Head of caudate nucleus (tissue), 42 donors: Measurements from ENCODE around the gene SH3BP2.
A peak's percentile ranks its signal among the peaks of the same experiment; 100 is the strongest.

ENCODE experiments used
- DNase-seq, 42 donors: peaks; one replicate each; pipeline versions ENCODE4 v3.0.0 to v3.0.0-alpha.2; 2020 to 2021; ENCODE audit warnings: mixed read lengths in 7 of 42
- intact Hi-C: fragments of 100-400 bp; cut with DNase I; formaldehyde crosslinking; loops from one replicate; pipeline ENCODE4 v1.15.0; 2022

SH3BP2 gene

DNA sequence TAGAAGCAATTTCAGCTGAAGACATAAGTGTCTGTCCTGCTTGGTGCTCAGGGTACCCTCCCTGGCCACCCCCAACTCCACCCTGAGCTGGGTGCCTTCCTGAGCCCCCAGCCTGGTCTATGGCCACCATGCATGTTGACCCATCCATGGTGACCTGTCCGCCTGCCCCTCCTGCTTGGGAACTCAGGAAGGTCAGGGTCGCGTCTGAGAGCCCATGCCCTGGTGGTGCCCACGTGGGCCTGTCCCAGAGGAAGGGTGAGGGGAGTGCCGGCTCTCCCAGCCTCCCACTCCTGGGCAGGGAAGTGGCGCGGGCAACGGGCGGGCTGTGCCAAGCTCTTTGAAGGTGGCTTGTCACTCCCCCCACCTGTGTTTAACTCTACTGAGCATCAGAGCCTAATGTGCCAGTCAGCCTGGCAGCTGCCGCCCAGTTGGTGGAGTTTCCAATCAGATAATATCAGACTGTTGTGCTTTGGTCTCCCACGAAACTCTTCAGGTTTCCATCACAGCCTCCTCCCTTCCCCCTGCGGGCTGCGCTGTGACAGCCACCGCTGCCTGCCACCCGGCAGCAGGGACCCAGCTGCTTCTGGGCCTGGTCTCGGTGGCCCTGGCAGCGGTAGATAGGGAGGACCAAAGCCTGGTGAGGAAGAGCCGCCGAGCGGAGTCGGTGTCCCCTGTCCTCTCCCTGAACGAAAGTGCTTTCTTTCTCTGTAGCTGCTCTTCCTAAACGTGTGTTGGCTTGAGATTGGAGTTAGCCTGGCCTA is 4.8 kb downstream of the SH3BP2 start:
- DNase-seq: peak in 9 of 42 donors; percentile 2 to 27 (median 14)
- intact Hi-C loops: no loop called here

DNA sequence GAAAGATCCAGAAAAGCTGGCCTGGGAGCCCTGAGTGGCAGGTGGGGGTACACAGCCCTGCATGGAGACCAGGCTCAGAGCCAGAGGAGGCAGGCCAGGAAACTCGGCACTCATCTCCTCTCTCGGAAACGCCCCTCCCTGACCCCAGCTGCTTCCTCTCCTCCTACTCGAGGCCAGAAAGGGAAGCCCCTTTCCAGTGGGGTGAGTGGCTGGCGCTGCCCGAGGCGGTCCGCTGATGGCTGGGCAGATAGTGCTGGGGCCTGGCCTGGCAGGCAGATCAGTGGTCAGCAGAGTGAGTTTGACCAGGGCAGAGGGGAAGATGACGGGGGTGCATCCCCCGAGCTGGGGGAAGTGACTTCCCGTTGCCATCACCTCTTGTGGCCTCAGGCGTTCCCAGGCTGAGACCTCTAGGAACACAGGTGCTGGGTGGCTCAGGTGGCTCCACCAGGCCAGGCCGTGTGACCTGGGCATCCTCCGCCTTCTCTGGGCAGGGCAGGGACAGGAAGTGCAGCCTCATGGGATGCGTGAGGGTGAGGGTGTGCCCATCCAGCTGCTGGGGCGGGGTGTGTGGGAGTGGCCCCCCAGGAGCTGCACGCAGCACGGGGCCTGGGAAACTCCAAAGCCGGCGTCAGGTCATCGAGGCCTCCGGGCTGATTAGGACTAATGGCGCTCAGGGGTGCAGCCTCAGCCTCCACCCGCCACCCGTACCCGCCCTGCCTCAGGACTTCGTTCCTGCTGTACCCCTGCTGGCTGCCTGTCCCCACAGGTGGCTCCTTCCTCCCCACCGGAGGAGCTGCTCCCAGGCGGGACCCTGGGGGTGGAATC is 5.7 kb downstream of the SH3BP2 start:
- intact Hi-C loops: no loop called here
- DNase-seq: peak in 30 of 42 donors; percentile 29 to 80 (median 62)

DNA sequence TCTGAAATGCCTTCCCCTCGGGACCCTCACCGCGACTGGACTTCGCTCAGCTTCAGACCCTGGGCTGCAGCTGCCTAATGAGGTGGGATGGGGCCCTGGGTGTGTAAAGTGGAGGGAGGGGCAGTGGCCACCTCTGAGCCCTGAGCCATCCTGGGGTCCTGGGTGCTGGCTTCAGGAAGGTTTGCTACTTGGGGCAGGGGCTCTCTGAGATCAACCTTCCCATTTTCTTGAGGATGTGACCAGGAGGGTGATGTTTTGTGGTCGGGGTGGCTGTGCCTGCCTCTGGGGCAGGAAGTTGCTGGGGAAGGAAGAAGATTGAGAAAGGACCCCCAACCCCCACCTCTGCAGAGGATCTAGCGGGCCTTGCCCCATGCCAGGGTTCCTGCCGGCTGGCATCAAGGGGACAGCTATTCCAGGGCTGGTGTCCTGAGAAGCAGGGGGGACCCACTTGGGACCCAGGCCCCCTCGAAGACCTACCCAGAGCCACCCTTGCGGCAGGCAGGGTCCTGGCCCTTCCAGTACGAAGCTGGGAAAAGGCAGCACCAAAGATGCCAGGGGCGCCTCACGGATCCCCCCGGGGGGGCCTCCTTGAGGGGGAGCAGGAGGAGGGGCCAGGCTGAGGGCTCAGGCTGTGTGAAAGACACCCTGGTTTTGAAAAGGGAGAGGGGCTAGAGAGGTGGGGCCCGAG is 6.5 kb downstream of the SH3BP2 start:
- DNase-seq: peak in 8 of 42 donors; percentile 3 to 33 (median 16)
- intact Hi-C loops: no loop called here

DNA sequence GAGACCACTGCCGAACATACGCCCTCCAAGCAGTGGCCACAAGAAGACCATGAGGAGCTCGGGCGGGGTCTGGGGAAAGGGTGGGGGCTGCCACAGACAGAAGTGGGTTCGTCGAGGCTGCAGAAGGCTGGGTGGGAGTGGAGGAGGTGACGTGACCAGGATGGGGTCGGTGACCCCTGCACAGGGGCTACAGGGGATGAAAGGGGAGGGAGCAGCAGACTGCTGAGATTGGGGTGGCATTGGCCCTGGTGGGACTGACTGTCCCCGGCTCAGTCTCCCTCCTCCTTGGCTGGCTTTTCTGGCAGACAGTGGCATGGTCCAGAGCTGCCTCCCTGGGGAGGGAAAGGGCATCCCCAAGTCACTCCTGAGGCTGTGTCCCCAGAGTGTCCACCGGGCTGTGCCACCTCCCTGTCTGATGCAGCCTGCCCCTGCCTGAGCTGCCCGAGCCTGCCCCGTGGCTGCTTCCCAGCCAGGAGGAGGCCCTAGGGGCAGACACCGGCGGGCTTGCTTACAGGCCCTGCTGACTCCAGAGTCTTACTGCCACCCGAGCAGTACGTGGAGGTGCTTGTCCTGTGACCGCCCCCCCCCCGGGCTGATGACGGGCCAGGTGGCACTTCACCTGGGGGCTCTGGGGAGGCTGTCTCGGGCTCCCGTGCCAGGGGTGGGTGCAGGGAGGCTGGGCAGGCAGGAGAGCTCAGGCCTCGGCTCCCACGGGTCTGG is 7.2 kb downstream of the SH3BP2 start:
- DNase-seq: peak in 13 of 42 donors; percentile 12 to 80 (median 51)
- intact Hi-C loops: no loop called here

DNA sequence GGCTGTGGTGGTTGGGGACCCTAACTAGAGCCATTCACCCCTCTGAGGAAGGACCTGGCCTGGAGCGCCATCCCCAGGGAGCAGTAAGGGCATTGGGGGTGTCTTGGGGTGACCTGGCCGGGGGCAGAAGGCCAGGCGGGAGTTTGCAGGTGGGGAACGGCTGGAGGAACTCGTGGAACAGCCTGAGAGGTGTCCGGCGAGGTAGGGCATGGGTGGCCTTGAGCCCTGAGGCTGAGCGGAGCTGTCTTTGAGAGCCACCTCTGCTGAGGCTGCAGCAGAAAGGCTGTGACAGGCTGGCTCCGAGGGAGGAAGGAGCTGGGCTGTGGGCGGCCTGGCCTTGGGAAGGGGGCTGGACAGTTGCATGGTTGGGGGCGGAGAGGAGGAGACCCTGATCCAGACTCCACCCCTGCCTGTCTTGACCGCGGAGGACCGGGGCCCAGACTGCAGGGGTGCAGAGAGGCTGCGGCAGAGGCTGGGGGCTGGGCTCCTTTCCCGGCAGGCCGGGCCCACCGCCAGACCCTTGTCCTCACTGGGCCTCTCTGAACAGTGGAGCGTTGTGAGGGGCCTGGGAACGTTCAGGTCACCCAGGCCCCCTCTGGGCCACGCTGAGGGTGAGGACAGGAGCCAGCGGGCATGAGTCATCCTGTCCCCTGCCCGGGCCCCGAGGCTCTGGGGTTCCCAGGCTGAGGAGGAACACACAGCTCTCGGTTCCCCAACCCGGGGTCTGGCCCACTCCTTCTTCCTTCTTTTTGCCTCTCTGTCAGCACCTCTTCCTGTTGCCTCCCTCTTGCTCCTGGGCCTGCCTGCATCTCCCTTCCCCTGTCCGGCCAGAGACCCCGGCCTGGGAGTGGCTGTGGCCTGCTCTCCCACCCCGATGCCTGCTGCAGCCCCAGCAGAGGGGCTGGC is 8.1 kb downstream of the SH3BP2 start:
- intact Hi-C loops: no loop called here
- peak; percentile 55 to 96 (median 81) for DNase-seq

DNA sequence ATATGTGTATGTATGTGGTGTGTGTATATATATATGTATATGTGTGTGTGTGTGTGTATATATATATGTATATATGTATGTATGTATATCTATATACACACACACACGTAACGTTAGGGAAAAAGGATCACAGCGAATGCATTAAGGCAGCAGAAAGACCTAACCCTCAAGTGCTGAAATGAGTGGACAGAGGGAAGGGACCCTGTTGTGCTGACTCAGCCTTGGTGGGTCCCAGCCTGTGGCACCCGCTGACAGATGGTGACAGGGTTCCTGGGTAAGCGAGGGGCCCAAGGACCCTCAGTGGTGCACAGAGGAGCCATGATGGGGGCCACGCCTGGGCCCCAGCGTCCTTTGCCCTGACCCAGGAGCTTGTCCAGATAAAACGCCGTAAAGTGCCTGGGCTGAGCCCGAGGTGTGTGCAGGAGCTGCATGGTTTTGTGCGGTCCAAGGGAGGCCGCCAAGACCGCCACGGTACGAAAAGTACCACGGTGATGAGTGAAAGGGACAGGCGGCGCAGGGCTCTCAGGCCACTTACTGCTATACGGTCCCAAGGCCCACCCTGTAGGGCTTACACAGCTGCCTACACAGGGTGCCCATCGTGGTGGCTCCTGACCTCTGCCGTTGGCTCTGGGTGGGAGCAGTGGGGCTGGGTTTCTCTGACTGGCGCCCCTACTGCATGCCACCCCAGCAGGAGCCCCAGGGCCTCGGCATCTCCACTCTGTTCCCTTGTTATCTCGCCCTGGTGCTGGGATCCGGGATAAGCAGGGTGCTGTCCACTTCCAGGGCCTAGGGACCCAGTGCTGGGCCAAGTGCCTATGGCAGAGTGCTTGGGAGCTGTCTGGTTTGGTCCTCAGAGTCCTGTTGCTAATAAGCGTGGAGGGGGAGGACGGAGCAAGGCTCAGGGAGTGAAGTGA is 10.0 kb downstream of the SH3BP2 start:
- peak in 4 of 42 donors; percentile 1 to 4 (median 2) for DNase-seq
- intact Hi-C loops: no loop called here

DNA sequence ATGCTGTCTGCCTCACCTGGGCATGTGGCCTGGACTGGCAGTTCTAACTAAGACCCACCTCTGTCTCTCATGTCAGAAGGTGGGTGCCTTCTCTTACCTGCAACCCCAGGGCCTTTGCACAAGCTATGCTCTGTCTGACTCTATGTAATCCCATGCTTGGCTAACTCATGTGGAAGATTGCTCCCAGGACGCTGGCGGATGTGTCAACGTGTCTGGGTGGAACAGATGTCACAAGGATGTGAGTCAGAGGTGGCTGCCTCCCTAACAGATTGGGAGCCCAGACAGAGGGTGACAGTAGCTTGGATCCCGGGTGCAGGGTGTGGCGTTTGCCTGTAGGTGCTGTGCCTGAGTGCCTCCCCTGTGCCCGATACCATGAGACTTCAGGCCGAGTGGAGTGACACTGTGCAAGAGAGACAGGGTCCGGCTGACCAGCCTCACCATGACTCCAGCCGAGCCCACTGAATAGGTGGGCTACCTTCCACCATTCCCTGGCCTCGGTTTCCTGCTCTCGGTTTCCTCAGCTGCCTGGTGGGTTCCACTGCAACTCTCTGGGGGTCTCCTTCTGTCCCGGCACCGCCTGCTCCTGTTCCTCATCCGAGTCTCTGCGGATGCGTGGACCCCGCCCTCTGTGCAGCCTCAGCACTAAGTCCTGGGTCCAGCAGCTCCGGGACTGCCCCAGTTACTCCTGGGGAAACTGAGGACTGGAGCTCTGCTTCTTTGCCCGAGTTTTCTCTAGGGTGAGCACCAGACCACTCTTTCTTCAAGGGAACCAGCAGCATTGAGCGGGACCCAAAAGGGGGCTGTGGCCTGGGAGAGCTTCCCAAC is 11.0 kb downstream of the SH3BP2 start:
- intact Hi-C loops: no loop called here
- peak in 15 of 42 donors; percentile 16 to 77 (median 55) for DNase-seq

DNA sequence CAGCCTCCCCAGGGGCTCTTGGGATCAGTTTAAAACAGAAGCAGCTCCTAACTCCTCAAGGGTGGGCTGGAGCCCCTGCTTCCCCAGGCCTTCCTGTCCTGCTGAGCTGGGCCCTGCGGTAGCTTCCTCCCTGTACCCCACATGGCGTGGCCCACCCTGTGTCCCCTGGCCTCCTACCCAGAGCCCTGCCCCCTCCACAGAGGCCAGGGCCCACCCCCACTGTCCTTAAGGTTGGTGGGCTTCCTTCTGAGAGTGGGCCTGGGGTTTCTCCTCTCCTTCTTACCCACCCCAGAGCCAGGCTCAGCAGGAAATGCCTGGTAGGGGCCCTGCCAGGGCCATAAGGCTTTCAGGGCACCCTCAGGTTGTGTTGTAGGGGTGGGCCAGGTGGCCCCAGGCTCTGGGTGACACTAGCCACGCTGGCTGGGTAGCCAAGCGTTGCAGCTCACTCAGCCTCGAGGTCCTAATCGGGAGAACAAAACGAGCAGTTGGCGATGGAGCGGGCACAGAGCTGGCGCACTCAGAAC is 11.6 kb downstream of the SH3BP2 start:
- peak in 4 of 42 donors; percentile 0 to 4 (median 2) for DNase-seq
- intact Hi-C loops: no loop called here

DNA sequence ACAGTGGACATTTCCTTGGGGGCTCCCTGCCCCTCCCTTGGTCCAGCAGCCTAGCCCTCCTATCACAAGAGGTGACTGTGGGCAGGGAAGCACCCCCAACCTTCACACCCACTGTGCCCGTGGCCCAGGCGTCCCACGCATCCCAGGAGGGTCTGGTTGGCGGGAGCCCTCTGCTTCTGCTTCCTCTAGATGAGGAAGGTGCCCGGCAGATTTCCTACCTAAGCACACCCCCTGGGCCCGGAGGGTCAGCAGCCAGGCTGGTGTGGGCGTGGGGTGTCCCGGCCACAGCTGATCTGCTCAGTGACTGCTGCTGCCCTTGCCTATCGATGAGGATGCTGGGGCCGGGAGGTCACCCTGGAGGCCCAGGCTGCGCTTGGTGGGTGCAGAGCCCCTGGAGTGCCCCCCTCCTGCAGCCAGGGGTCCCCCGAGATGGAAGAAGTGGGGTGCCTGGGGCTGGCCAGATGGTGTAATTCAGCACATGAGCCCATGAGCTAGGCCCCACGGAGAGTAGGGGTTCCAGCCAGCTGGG is 12.2 kb downstream of the SH3BP2 start:
- peak in 3 of 42 donors; percentile 0 to 6 (median 3) for DNase-seq
- intact Hi-C loops: no loop called here

DNA sequence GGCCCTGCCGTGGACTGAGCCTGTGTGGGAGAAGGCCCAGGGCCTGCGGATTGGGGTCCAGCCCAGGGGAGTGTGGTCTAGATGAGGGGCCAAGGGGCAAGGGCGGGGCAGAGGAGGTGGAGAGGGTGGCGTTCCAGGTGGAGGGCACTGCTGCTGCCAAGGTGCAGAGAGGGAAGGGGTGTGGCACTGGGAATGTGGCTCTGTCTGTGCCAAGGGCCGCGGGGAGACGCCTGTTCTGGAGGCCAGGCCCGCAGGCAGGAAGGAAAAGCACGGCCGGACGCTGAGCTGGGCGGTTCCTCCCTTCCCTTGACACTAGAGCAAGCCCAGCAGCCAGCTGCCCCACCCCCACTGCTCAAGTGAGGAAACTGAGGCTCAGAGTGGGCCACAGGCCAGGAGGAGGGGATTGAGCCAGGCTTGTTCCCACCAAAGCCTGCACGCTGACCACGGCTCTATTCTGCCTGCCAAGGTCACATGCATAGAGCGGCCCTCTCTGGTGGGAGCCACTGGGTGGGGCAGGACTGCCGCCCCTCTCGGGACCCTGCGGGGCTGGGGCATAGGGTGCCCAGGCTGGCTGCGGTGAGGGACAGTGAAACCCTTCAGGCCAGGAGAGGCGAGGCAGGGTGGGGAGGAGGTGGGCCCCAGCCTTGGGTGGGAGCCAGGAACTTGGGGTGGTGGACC is 13.0 kb downstream of the SH3BP2 start:
- intact Hi-C loops: no loop called here
- peak in 3 of 42 donors; percentile 2 to 29 (median 11) for DNase-seq

DNA sequence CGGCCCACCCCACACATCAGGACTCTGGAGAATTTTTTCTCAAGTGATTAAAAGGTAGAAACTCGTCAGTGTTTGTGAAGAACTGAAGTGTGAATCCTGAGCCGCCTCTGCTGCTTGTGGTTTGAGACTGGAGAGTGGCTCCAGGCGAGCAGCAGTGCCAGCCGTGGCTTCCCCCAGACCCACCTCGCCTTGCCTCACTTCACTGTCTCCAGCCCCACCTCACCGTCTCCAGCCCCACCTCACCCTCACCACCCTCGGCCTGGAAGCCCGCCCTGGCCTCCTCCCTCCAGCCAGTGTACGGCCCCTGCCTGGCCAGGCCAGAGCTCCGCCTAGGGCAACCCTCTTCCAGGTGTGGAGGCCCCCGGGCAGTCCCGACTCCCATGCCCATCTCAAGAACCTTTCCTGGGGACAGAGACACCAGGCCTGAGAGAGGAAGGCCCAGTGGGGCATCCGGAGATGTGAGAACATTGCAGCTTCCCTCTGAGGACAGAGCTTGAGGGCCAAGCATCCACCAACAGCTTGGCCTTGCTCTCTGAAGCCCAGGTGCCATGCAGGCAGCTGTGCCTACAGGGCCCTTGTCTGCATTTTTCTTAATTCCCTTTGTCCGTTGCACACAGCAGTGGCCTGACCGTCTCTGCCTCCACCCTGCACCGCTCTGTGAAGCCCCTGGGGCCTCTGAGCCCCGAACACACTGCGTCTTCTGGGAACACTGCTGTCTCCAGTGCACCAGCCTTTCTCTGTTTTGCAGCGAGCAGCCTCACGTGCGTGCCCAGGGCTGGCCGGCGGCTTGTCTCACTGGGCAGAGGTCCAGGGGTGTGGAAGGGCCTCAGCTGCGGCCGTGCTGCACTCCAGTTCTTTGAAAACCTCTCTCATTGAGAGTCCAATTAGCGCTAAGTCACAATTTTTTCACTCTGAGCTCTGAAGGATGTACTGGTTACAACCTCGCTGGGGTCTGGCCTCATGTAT is 13.8 kb downstream of the SH3BP2 start:
- intact Hi-C loops: no loop called here
- DNase-seq: peak in 40 of 42 donors; percentile 44 to 89 (median 66)

DNA sequence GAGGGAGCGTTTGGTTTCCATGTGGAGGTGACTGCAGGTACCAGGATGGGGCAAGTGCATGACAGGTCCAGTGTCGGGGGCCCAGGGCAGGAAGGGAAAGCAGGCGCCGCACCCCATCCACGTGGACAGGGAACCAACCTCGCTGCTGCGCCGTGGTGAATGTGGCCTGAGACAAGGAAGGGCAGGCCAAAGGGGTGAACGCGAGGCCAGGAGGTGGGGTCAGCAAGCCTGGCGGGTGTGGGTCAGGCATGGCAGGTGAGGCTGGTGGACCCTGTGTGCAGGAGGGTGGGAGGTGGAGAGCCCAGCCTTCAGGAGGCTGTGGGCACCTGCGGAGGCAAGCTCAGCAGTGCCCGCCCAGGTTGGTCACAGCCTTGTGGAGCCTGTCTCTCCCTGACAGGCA is 14.7 kb downstream of the SH3BP2 start:
- DNase-seq: no peak
- intact Hi-C loops: no loop called here

DNA sequence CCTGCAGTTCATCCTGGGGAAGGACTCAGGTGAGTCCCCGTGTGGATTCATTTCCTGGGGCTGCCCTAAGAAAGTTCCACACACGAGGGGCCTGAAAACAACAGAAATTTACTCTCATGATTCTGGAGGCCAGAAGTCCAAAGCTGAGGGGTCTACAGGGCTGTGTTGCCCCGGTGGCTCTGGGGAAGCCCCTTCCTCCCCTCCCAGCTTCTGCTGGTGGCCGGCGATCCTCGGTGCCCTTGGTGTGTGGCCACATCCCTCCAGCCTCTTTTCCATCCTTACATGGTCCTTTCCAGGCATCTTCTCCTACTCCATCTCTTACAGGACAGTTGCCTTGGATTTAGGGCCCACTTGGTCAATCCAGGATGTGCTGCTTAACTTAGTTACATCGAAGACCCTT is 15.1 kb downstream of the SH3BP2 start:
- intact Hi-C loops: no loop called here

More for the DNA sequence above, 15.1 kb downstream of the SH3BP2 start:
- DNase-seq: no peak
